Parathyroid adenoma (tissue), 2 donors: Measurements from ENCODE around the gene SFR1.

Experiments
- H2AFZ ChIP-seq: fragments of 300-600 bp; sonication (generic); one replicate; pipeline ENCODE4 v1.7.0; 2017; ENCODE audit warnings: antibody characterized with exemption, mild to moderate bottlenecking
- H3K27ac ChIP-seq: fragments of 300-600 bp; sonication (generic); one replicate; pipeline ENCODE4 v1.7.0; 2017
- H3K27me3 ChIP-seq: fragments of 300-600 bp; sonication (generic); one replicate; pipeline ENCODE4 v1.7.0; 2017; ENCODE audit warnings: low read length; ENCODE audit not compliant: control insufficient read depth, insufficient read depth
- H3K36me3 ChIP-seq: fragments of 300-600 bp; sonication (generic); one replicate; pipeline ENCODE4 v1.7.0; 2017; ENCODE audit warnings: low read length; ENCODE audit not compliant: control insufficient read depth, insufficient read depth
- H3K4me1 ChIP-seq: fragments of 300-600 bp; sonication (generic); one replicate; pipeline ENCODE4 v1.7.0; 2017; ENCODE audit warnings: control low read depth
- H3K4me2 ChIP-seq: fragments of 300-600 bp; sonication (generic); one replicate; pipeline ENCODE4 v1.7.0; 2017; ENCODE audit warnings: low read length
- H3K4me3 ChIP-seq: fragments of 300-600 bp; sonication (generic); one replicate; pipeline ENCODE4 v1.7.0; 2017; ENCODE audit warnings: low read depth, low read length
- H3K79me2 ChIP-seq: fragments of 300-600 bp; sonication (generic); one replicate; pipeline ENCODE4 v1.7.0; 2017; ENCODE audit warnings: control low read depth
- H3K9ac ChIP-seq: fragments of 300-600 bp; sonication (generic); one replicate; pipeline ENCODE4 v1.7.0; 2017; ENCODE audit warnings: mild to moderate bottlenecking
- H3K9me3 ChIP-seq: fragments of 300-600 bp; sonication (generic); one replicate; pipeline ENCODE4 v1.7.0; 2017; ENCODE audit warnings: low read length; ENCODE audit not compliant: control insufficient read depth
- CTCF ChIP-seq: fragments of 300-600 bp; sonication (generic); IDR thresholded peaks from one replicate; pipeline ENCODE4 v1.7.0; 2017; ENCODE audit warnings: antibody characterized with exemption, mild to moderate bottlenecking
- donor health status: primary hyperparathyroidism.

SFR1 gene

GRCh38 chr10:104085801-104086400 is 36.1 kb upstream of the SFR1 start, which contains the start of gene COL17A1:
TSS of gene COL17A1 (minus strand) at chr10:104085880. CDS start at chr10:104080673, 5,207 bp downstream.
- H3K4me3 ChIP-seq: no peak within 1 kb of the TSS

GRCh38 chr10:104088239-104088638 is 33.7 kb upstream of the SFR1 start:
- no peaks in the 10 kb centered on the region for H3K27me3 ChIP-seq
- no peak overlapping the region for H3K4me3 ChIP-seq
- H3K9me3 ChIP-seq: no peaks in the 10 kb centered on the region
- no peaks in the 10 kb centered on the region for H3K4me1 ChIP-seq
- H2AFZ ChIP-seq: no peak overlapping the region
- TF ChIP-seq CTCF: no peak
- no peak overlapping the region for H3K9ac ChIP-seq
- H3K27ac ChIP-seq: no peak overlapping the region
- H3K79me2 ChIP-seq: no peaks in the 10 kb centered on the region
- no peak overlapping the region for H3K4me2 ChIP-seq
- H3K36me3 ChIP-seq: no peaks in the 10 kb centered on the region

More at GRCh38 chr10:104085801-104086400, 36.1 kb upstream of the SFR1 start, which contains the start of gene COL17A1:
- Histone ChIP-seq H3K4me2 (no peak within 1 kb of the TSS), H3K36me3 (no peaks in the 10 kb centered on the region), H3K9ac (no peak within 1 kb of the TSS), H2AFZ (no peak within 1 kb of the TSS), H3K79me2 (no peaks in the 10 kb centered on the region), H3K27ac (no peak within 1 kb of the TSS), H3K4me1 (no peaks in the 10 kb centered on the region), H3K27me3 (no peaks in the 10 kb centered on the region), H3K9me3 (no peaks in the 10 kb centered on the region)
- TF ChIP-seq CTCF: no peak

- H3K9ac ChIP-seq: no peak overlapping the region
- no peaks in the 10 kb centered on the region for H3K79me2 ChIP-seq
- no peaks in the 10 kb centered on the region for H3K4me1 ChIP-seq
- H2AFZ ChIP-seq: no peak overlapping the region
- no peaks in the 10 kb centered on the region for H3K36me3 ChIP-seq
- no peak overlapping the region for H3K4me2 ChIP-seq
- no peak for TF ChIP-seq CTCF
- no peak overlapping the region for H3K4me3 ChIP-seq
- no peak overlapping the region for H3K27ac ChIP-seq
- no peaks in the 10 kb centered on the region for H3K9me3 ChIP-seq
- no peaks in the 10 kb centered on the region for H3K27me3 ChIP-seq
Observed at GRCh38 chr10:104089621-104090020, 32.4 kb upstream of the SFR1 start.

DNA sequence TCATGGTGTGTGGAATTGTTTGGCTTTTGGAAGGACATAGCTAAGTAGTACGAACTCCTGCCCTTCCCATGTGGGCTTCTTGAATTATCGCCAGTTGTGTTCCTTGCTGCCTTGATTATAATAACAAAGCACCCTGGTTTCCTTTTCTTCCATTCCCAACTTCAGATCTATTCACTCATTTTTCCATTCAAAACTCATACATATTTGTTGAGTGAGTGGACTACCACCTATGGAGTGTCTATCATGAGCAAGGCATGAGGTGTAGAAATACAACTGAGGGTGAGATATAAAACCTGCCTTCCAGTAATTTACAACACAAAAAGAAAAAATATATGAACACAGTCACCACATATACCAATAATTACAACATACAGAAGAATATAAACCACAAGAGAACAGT is 31.4 kb upstream of the SFR1 start:
- no peak overlapping the region for H3K4me2 ChIP-seq
- H3K27me3 ChIP-seq: no peaks in the 10 kb centered on the region
- TF ChIP-seq CTCF: no peak
- no peak overlapping the region for H3K4me3 ChIP-seq
- no peak overlapping the region for H3K27ac ChIP-seq
- no peaks in the 10 kb centered on the region for H3K4me1 ChIP-seq
- H3K9ac ChIP-seq: no peak overlapping the region
- H3K9me3 ChIP-seq: no peaks in the 10 kb centered on the region
- no peaks in the 10 kb centered on the region for H3K79me2 ChIP-seq
- H2AFZ ChIP-seq: no peak overlapping the region
- H3K36me3 ChIP-seq: no peaks in the 10 kb centered on the region

GRCh38 chr10:104092749-104093148 is 29.2 kb upstream of the SFR1 start:
- Histone ChIP-seq H3K4me3 (no peak overlapping the region), H3K27ac (no peak overlapping the region), H3K9me3 (no peaks in the 10 kb centered on the region), H3K27me3 (no peaks in the 10 kb centered on the region), H3K4me1 (no peaks in the 10 kb centered on the region), H3K9ac (no peak overlapping the region), H2AFZ (no peak overlapping the region), H3K4me2 (no peak overlapping the region), H3K79me2 (no peaks in the 10 kb centered on the region), H3K36me3 (no peaks in the 10 kb centered on the region)
- no peak for TF ChIP-seq CTCF
